ENCODE data around the gene KTN1. TPM values are rescaled to one million over a fixed set of nuclear protein-coding genes. Genes with fewer than 3 reads are reported as not detected.

The KTN1 gene
- polyA plus RNA-seq, 3 donors: 218 to 245 (median 242) TPM

DNA sequence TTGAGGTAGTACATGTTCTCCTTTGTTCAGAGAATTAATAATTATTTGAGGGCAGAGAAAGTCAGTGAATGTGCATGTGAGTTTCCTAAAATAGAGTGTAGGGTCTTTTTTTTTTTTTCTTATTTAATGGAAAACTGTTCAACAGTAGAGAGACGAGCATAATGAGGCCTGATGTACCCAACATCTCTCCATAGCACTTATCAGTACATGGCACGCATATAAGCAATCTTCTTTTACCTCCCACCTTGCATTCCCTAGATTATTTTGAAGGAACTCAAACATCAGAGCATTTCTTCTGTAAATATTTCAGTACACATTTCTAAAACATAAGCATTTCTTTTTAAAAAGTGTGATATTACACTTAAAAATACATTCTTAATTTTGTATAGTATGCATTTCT, 87.8 kb downstream of the KTN1 start:
- no peak for DNase-seq (ENCODE audit: low read depth in 3 of 3, low spot score in 2 of 3)

DNA sequence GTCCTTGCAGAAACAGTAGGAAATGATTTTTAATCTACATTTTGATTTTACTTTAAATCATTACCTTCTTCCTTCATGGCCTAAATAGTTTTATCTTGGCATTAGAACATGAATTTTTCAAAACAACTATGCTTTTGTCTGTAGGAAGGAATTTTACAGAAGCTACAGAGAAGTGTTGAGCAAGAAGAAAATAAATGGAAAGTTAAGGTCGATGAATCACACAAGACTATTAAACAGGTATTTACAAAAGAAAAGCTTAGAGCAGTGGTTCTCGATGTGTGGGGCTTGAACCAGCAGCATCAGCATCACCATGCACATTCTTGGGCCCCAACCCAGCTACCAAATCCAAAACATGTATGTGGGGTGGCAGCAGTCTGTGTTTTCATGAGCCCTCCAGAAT, 91.6 kb downstream of the KTN1 start:
- no peak for DNase-seq (ENCODE audit: low read depth in 3 of 3, low spot score in 2 of 3)

DNA sequence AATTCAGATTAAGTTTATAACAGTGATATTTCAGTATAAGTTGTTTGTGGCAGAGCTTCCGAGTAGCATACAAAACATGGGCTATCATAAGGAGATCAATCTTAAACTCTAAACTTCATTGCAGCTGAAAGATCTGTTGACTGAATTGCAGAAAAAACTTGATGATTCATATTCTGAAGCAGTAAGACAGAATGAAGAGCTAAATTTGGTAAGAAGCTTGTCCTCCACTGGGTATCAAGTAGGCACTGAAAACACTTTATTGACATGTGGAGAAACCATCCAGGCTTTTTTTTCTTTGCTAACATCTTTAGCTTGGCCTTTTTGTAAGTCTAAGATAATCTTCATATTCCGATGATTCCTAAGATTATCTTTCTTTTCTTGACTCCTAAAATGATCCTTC, 93.0 kb downstream of the KTN1 start:
- DNase-seq (ENCODE audit: low read depth in 3 of 3, low spot score in 2 of 3): no peak

DNA sequence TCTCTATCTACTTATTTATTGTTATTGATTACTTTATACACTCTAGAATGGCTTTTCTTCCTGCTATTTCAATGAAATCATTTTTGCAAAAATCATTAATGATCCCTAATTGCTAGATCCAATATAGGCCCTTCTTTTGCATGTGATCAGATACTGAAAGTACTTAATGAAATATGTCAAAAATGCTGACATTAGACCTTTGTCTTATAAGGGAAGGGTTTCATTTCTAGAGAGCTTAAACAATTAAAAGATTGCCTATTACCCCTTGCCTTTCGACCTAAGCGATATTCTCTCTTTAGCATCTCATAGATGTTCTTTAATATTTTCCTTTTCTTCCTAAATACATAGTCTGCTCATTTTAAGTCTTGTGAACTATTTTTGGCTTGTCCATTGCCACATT, 101.1 kb downstream of the KTN1 start:
- no peak for DNase-seq (ENCODE audit: low read depth in 3 of 3, low spot score in 2 of 3)

DNA sequence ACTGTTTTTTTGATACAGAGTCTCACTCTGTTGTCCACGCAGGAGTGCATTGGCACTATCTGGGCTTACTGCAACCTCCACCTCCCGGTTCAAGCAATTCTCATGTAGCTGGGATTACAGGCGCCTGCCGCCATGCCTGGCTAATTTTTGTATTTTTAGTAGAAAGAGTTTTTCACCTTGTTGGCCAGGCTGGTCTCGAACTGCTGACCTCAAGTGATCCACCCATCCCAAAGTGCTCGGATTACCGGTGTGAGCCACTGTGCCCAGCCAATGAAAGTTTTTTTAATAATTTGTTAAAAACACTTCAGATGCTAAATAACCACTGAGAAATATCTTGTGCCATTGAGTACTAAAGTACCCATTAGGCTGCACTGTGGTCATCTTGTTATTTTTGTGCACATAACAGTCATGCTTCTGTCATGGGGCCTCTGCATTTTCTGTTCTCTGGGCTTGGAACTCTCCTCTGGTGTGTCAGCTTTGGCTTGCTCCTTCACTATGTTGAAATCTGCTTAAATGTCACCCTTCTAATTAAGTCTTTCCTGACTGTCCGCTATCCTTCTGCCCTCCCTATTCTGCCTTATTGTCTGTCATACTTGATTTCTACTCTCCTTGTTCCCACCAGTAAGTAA, 105.1 kb downstream of the KTN1 start:
- DNase-seq (ENCODE audit: low read depth in 3 of 3, low spot score in 2 of 3): no peak

DNA sequence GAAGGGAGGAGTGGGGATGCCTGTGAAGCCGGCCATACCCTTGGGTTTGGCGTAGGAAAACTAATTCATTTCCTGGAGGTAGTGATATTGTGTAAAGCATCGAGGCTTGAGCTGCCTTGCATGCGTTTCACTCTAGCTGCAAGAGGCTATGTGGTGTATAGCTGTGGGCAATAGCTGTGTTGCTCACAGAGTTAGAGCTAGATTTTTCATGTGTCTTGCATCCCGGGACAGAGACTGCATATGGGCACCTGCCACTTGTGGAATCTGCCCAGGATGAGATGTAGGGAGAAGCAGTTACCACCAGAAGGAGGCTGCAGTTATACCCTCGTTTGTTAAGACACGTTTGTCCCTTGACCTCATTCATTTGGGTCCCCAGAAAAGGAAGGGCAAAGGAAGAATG, 106.7 kb downstream of the KTN1 start:
- DNase-seq (ENCODE audit: low read depth in 3 of 3, low spot score in 2 of 3): no peak

DNA sequence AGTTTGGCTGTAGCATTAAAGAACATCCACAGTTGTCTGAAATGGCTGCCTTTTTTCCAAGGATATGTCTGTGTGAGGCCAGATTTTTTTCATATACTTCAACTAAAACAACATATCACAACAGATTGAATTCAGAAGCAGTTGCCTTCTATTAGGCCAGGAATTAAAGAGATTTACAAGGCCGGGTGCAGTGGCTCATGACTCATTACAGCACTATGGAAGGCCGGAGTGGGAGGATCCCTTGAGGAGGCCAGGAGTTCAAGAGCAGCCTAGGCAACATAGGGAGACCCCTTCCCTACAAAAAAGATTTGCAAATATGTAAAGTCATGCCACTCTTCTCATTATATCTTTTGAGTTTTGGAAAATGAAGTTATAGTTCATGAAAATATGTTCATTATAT, 108.6 kb downstream of the KTN1 start:
- DNase-seq (ENCODE audit: low read depth in 3 of 3, low spot score in 2 of 3): no peak

DNA sequence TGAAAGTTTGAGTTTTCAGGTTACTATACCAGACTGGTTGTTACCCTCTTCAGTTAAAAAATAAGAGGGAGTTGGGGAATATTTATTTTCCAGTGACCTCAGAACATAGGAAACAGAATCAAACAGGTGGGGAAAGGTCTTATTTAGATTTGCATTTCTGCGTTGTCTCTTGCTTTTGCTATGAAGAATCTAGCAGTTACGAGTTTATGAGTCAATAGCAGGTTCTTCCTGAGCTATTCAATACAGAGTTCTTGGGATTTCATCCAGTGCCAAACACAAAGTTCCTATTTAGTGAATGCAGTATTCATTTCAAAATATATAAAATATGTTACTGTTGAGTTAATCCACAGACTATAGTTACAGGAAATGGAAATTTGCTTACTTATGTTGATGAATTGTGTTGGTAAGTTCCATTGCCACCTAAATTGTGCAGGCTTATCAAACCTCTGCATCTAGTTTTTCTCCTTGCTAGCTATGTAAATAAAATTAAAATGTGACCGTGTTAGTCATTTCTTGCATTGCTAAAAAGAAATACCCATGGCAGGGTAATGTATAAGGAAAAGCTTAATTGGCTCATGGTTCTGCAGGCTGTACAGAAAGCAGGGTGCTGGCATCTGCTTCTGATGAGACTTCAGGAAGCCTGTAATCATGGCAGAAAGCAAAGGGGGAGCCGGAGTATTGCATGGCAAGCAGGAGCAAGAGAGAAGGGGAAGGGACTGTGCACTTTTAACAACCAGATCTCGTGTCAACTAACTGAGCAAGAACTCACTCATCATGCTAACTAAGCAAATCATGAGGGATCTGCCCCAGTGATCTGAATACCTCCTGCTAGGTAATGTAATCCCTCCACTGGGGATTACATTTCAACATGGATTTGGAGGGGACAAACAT, 110.2 kb downstream of the KTN1 start:
- no peak for DNase-seq (ENCODE audit: low read depth in 3 of 3, low spot score in 2 of 3)

DNA sequence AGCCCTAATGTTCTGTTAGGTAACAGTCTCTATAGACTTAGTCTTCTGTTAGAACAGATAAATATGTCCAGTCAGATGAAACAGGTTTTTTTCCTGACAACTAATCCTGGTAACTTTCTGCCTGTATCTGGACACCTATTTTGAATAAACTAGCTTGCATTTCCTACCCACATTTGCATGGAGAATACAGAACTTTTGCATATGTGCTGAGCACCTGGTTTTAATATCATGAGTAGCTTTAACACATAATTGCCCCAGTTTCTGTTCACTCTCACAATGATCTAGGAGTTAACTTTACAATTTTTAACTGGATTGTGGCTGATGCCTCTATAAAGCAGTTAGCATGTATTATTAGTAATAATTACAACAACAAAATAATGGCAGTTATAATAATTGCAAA, 111.7 kb downstream of the KTN1 start:
- DNase-seq (ENCODE audit: low read depth in 3 of 3, low spot score in 2 of 3): no peak

DNA sequence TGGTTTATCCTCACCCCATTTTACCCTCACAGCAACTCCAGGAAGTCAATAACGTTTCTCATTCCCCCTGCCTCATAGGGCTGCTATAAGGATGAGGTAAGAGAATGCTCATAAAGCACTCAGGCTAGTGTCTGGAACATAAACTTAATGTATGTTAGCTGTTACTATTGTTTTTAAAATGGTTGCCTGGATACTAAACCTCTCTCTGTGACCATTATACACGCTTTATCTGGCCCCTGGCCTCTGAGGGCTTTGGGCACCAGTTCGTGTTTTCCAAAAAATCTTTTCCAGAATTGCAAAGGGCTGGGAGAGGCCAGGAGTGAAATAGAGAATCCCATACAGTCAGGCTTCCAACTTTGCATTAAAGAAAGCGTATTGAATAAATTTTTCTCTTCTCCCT, 113.9 kb downstream of the KTN1 start:
- no peak for DNase-seq (ENCODE audit: low read depth in 3 of 3, low spot score in 2 of 3)

DNA sequence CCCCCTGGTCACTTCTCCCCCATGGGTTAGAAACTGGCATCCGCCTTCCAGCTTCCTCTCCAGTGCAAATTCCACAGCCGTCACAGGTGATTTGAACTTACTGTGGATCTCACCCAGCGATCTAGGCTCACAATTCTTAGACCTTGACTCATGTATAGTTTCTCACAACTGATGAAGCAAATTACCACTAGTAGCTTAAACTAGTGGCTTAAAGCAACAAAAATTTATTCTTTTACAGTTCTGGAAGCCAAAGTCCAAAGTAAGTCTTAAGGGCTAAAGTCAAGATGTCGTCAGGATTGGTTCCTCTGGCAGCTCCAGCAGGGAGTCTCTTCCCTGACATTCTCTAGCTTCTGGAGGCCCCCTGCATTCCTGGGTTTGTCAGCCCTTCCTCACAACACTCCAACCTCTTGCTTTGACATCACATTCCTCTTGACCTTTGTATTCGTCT, 117.4 kb downstream of the KTN1 start:
- DNase-seq (ENCODE audit: low read depth in 3 of 3, low spot score in 2 of 3): no peak

DNA sequence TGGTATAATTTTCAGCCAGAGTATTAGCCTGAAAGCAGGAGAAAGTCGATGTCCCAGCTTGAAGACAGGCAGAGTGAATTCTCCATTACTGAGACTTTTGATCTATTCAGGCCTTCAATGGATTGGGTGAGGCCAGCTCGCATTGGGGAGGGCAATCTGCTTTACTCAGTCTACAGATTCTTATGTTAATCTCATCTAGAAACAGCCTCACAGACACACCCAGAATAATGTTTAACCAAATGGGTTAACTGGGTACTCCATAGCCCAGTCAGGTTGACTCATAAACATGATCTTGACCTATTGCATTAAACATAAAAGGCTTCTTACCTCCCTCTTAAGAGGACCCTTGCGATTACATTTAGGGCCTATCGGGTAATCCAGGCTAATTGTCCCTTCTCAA, 118.0 kb downstream of the KTN1 start:
- DNase-seq (ENCODE audit: low read depth in 3 of 3, low spot score in 2 of 3): no peak

DNA sequence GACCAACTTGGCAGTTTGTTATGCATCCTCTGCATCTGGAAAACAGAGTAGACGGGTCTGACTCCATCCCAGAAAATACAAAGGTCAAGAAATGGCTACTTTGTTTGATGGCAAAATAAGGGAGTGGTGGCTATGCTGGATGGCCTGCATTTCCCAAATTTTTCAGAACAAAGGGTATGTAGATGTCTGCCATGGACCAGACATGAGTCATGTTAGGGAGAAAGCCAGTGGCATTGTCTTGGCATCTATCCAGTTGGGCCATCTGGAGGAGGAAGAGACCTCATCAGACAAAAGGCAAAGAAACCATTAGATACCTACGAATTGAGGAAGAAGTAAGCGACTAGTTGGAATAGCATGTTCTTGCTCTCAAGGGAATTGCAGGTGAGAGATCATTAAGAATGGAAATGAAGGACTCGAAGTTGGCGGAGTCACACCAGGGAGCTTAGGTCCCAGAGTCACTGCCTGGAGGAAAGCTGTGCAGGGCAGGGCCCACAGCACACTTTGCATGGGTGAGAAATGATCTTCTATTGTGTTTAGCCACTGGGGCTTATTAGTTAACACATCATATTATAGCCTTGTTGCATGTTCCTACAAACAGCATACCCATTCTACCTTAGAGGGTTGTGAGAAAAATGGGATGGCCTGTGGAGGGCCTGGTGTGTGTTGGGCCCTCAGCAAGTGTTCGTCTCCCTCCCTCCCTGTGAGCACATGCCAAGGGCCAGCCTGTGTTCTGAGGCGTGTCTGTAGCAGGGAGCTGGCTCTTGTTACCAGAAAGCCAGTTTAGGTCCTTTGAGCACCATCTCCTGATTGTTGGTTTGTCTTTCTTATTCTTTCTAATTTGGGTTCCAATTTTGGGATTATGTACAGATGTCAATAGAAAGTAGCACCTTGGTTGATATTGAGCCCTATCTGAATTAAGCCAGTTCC, 119.4 kb downstream of the KTN1 start:
- DNase-seq (ENCODE audit: low read depth in 3 of 3, low spot score in 2 of 3): no peak

DNA sequence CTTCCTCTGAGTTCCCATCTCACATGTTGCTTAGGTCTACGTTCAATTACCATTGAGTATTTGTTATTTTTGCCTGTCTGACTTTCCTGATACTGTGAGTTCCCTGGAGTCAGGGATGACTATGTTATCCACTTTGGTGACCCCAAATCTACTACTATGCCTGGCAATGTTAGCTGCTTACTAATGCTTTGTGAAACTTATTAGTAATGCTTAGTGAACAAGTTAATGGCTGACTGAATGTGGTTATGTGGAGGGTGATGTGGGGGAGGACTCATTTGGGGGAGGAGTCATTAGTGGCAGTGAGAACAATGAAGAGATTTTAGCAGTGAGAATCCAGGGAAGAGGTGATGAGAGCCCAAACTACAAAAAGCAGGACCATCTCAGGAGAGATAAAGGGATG, 121.6 kb downstream of the KTN1 start:
- DNase-seq (ENCODE audit: low read depth in 3 of 3, low spot score in 2 of 3): no peak

DNA sequence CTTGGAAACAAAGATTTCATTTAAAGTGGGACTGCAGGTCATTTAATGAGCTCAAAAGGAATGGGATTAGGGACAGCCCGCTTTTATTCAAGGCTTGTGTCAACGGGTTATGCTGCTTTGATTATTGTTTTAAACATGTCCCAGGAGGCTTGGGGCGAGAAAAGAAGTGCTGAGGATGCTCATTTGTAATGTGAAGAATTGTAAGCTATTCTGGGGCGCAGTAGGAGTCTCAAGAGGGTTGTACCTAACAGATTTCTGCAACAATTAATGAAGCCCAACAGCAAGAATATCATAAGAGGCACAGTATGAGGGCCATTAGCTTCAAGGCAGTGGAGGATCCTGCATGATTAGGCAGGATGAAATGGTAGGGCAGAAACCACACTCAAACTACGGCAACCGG, 122.5 kb downstream of the KTN1 start:
- no peak for DNase-seq (ENCODE audit: low read depth in 3 of 3, low spot score in 2 of 3)

DNA sequence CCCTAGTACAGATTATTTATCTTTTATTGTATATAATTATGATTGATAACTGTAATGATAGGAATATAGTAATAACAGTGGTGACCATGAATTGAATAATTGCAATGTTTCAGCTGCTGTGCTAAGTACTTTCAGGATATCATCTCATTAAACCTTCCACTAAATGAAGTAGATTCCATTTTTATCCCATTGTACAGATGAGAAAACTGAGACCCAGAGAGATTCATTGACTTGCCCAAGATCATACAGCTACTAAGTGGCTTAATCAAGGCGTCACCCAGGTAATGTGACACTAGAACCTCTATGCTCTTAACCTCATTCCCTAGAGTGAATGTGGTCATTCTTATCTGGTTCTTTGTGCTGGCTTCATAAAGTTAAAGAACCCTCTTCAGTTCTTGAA, 124.6 kb downstream of the KTN1 start:
- DNase-seq (ENCODE audit: low read depth in 3 of 3, low spot score in 2 of 3): no peak

DNA sequence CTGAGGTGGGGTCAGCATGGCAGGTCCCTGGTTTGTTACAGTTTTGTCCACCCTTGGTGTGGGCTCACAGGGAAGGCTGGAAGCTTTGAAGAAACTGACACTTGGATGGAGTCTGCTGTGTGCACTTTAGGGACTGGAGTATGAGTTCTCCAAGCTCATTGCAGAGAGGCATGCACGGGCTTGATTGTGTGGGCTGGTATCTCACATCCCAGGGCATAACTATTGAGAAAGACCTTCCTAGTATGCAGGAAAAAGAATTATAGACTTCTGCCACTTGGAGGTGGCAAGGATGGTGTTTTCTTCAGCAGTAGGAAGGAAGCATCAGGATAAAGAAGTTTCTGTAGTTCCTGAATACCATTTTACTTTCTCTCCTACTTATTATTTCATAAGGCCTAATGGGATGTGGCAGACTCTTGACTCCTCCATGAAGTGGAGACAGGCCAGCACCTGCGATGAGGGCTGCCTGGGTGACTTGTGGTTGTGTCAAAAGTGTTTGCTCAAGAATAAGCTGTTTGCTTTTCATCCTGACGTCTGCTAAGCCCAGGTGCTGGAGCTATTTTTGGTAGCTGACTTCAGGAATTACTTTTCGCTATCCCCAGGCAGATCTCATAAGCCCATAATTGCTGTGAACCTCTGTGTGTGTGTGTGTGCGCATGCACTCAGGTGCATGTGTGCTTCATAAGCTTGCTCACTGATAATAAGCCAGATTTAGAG, 125.8 kb downstream of the KTN1 start:
- no peak for DNase-seq (ENCODE audit: low read depth in 3 of 3, low spot score in 2 of 3)

DNA sequence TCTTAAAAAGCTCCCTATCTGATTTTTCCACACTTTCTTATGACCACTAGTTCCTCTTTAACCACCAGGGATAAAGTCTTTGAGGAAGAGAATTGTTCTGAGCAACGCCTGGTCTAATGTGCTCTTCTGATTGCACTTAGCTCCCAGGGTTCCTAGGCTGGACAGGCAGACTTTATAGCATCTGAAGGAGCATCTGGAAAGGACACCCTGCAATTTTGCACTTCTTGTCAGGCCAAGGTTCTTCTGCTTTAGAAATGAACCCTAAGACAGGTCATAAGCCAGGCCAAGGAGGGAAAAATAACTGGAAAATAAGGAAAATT, 126.3 kb downstream of the KTN1 start:
- DNase-seq (ENCODE audit: low read depth in 3 of 3, low spot score in 2 of 3): no peak

DNA sequence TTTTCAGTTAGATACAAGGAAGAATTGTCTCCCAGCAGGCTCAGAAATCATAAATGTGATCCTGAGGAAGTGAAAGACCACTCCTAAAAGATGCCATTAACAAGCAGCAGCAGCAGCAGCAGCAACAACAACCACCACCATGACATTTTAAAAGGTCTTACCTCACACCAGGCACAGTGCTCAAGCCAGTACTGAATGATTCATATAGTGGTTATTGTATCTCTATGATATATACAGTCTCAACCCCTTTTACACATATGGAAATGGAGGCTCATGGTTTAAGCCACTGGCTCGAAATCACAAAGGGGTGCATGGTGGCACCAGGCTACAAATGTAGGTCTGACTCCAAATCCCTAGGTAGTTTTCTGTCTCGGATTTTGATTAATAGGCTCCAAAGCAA, 126.9 kb downstream of the KTN1 start:
- no peak for DNase-seq (ENCODE audit: low read depth in 3 of 3, low spot score in 2 of 3)

DNA sequence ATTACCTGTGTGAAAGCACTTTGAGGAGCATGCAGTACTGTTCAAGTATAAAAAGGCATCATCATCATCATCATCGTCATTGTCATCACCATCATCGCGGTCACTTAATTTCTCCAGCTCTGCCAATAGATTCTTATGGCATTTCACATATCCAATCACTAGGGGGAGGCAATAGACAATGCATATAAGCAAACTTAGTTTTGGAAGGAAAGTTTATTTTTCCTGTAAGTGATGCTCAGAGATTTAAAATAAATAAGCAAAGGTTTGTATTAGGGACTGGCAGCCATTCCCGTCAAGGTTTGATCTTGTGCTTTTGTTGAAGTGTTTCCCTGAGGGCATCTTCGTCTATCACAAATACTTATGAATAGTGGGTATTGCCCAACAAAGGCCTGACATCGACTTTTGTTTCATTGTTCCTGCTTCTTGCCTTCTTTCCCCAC, 127.4 kb downstream of the KTN1 start:
- DNase-seq (ENCODE audit: low read depth in 3 of 3, low spot score in 2 of 3): no peak
